Thyroid gland (tissue), 4 donors: Measurements from ENCODE around the gene ADCY1.

ENCODE experiments used
- CTCF ChIP-seq, 6 experiments: fragments of 200-600 bp in 3 of 6; fragments of 450-650 bp in 3 of 6; sonication (generic) in 3 of 6; IDR thresholded peaks; one replicate each; pipeline ENCODE4 v1.5.1; 2016 to 2019; ENCODE audit warnings: antibody characterized with exemption in 6 of 6, mild to moderate bottlenecking in 2 of 6, inconsistent platforms in 1 of 6, moderate library complexity in 1 of 6
- POLR2A ChIP-seq, 2 donors: fragments of 450-650 bp; IDR thresholded peaks; one replicate each; pipeline ENCODE4 v1.6.1; 2017; ENCODE audit warnings: antibody characterized with exemption in 2 of 2, mild to moderate bottlenecking in 2 of 2, moderate library complexity in 1 of 2

- TF ChIP-seq CTCF (IDR thresholded peaks at IDR 0.05) = no peak
- no peak for TF ChIP-seq POLR2A (IDR thresholded peaks at IDR 0.05)
These were observed 135.2 kb downstream of the ADCY1 start for GRCh38 chr7:45709168-45710042.
